ENCODE data around the gene API5. TPM values are rescaled to one million over a fixed set of nuclear protein-coding genes. Genes with fewer than 3 reads are reported as not detected.
"Not testable (repeated sequence)": the region's sequence is repeated elsewhere in the genome, so short reads cannot be mapped to it uniquely, and the experiment has no call there.

Gene API5
- total RNA-seq, 2 experiments from 2014 or later: 133 to 163 TPM

- Mint-ChIP-seq H3K36me3 (ENCODE audit: low read depth) (peaks cover 22% of the 10 kb centered on the region), H3K4me1 (peaks cover 42% of the 10 kb centered on the region), H3K27me3 (no peaks in the 10 kb centered on the region), H3K27ac (peak overlapping the region; percentile 44), H3K4me3 (no peak overlapping the region), H3K9me3 (ENCODE audit: low read depth) (no peaks in the 10 kb centered on the region)
- DNase-seq (no peak), ATAC-seq (no peak)
- intact Hi-C loops (cut with DNase I, micrococcal nuclease): loop anchor here in 1 of 2 experiments (2.0 kb wide), 1 partner anchor 103 kb away; no protein-coding TSS in a partner anchor
- ChIA-PET CTCF (no interaction called here), POLR2A (no interaction called here)
Observed at GRCh38 chr11:43315966-43316365, 4.2 kb downstream of the API5 start.

- ChIA-PET POLR2A (no interaction called here), CTCF (interaction anchor here (0.7 kb wide), 1 partner anchor 776 kb away, joined by 3 read pairs; no protein-coding TSS in a partner anchor)
- Mint-ChIP-seq H3K9me3 (ENCODE audit: low read depth) (no peaks in the 10 kb centered on the region), H3K27me3 (no peaks in the 10 kb centered on the region), H3K4me3 (no peak overlapping the region), H3K4me1 (peaks cover 41% of the 10 kb centered on the region), H3K27ac (no peak overlapping the region), H3K36me3 (ENCODE audit: low read depth) (peaks cover 23% of the 10 kb centered on the region)
- DNase-seq (peak; percentile 46), ATAC-seq (no peak)
- intact Hi-C loops (cut with DNase I, micrococcal nuclease): loop anchor here in 1 of 2 experiments (2.0 kb wide), 1 partner anchor 102 kb away; no protein-coding TSS in a partner anchor
Observed at GRCh38 chr11:43316451-43316850, 4.7 kb downstream of the API5 start.

- Mint-ChIP-seq H3K27me3 (no peaks in the 10 kb centered on the region), H3K36me3 (ENCODE audit: low read depth) (peaks cover 57% of the 10 kb centered on the region), H3K4me3 (no peak overlapping the region), H3K27ac (no peak overlapping the region), H3K9me3 (ENCODE audit: low read depth) (no peaks in the 10 kb centered on the region), H3K4me1 (no peaks in the 10 kb centered on the region)
- no peak for ATAC-seq
- intact Hi-C loops (cut with DNase I, micrococcal nuclease): no loop called here
- ChIA-PET POLR2A (no interaction called here), CTCF (interaction anchor here (1.5 kb wide), 1 partner anchor 16 kb away, joined by 8 read pairs; the partner anchor contains the start of gene API5)
- no peak for DNase-seq
Observed at GRCh38 chr11:43327987-43328386, 16.2 kb downstream of the API5 start.

- DNase-seq (no peak), ATAC-seq (no peak)
- H3K27ac Mint-ChIP-seq: no peak overlapping the region
- H3K9me3 Mint-ChIP-seq (ENCODE audit: low read depth): no peaks in the 10 kb centered on the region
- intact Hi-C loops (cut with DNase I, micrococcal nuclease): no loop called here
- H3K4me1 Mint-ChIP-seq: no peaks in the 10 kb centered on the region
- H3K4me3 Mint-ChIP-seq: no peak overlapping the region
- ChIA-PET CTCF (interaction anchor here (0.7 to 1.5 kb wide), 2 partner anchors 17 to 848 kb away, joined by 4 to 8 read pairs; partner anchors contain the start of gene API5), POLR2A (interaction anchor here (0.6 kb wide), 1 partner anchor 9 kb away, joined by 3 read pairs; no protein-coding TSS in a partner anchor)
- no peaks in the 10 kb centered on the region for H3K27me3 Mint-ChIP-seq
- H3K36me3 Mint-ChIP-seq (ENCODE audit: low read depth): peaks cover 53% of the 10 kb centered on the region
Observed at GRCh38 chr11:43328482-43328881, 16.7 kb downstream of the API5 start.

GRCh38 chr11:43341159-43341558 is 29.4 kb downstream of the API5 start:
- no peaks in the 10 kb centered on the region for H3K9me3 Mint-ChIP-seq (ENCODE audit: low read depth)
- intact Hi-C loops (cut with DNase I, micrococcal nuclease): no loop called here
- no peaks in the 10 kb centered on the region for H3K27me3 Mint-ChIP-seq
- DNase-seq: no peak
- ChIA-PET POLR2A (interaction anchor here (1.1 kb wide), 1 partner anchor 19 kb away, joined by 3 read pairs; no protein-coding TSS in a partner anchor), CTCF (no interaction called here)
- peaks cover 46% of the 10 kb centered on the region for H3K36me3 Mint-ChIP-seq (ENCODE audit: low read depth)
- H3K4me3 Mint-ChIP-seq: no peak overlapping the region
- no peaks in the 10 kb centered on the region for H3K4me1 Mint-ChIP-seq
- no peak overlapping the region for H3K27ac Mint-ChIP-seq
- no peak for ATAC-seq

GRCh38 chr11:43351426-43351825 is 39.6 kb downstream of the API5 start:
- H3K27ac Mint-ChIP-seq; H3K36me3 Mint-ChIP-seq (ENCODE audit: low read depth); intact Hi-C loops (cut with DNase I, micrococcal nuclease); ATAC-seq; H3K4me3 Mint-ChIP-seq; CTCF ChIA-PET; H3K4me1 Mint-ChIP-seq; POLR2A ChIA-PET; DNase-seq; H3K9me3 Mint-ChIP-seq (ENCODE audit: low read depth); H3K27me3 Mint-ChIP-seq: not testable (repeated sequence)

GRCh38 chr11:43354311-43354710 is 42.5 kb downstream of the API5 start:
- no peak overlapping the region for H3K4me3 Mint-ChIP-seq
- DNase-seq (no peak), ATAC-seq (no peak)
- ChIA-PET CTCF (no interaction called here), POLR2A (no interaction called here)
- peaks cover 10% of the 10 kb centered on the region for H3K36me3 Mint-ChIP-seq (ENCODE audit: low read depth)
- intact Hi-C loops (cut with DNase I, micrococcal nuclease): no loop called here
- H3K27ac Mint-ChIP-seq: no peak overlapping the region
- H3K27me3 Mint-ChIP-seq: no peaks in the 10 kb centered on the region
- H3K4me1 Mint-ChIP-seq: peaks cover 10% of the 10 kb centered on the region
- H3K9me3 Mint-ChIP-seq (ENCODE audit: low read depth): no peaks in the 10 kb centered on the region

GRCh38 chr11:43356336-43356735 is 44.5 kb downstream of the API5 start:
- no peak for ATAC-seq
- Mint-ChIP-seq H3K27ac (no peak overlapping the region), H3K27me3 (no peaks in the 10 kb centered on the region), H3K4me3 (no peak overlapping the region), H3K36me3 (ENCODE audit: low read depth) (peaks cover 9% of the 10 kb centered on the region), H3K9me3 (ENCODE audit: low read depth) (no peaks in the 10 kb centered on the region), H3K4me1 (peaks cover 25% of the 10 kb centered on the region)
- intact Hi-C loops (cut with DNase I, micrococcal nuclease): no loop called here
- ChIA-PET CTCF (interaction anchor here (0.9 to 1.4 kb wide), 5 partner anchors 22 to 45 kb away, joined by 3 to 6 read pairs (median 3); partner anchors contain the start of gene API5), POLR2A (interaction anchor here (1.7 kb wide), 1 partner anchor 44 kb away, joined by 5 read pairs; the partner anchor contains the start of gene API5)
- no peak for DNase-seq

GRCh38 chr11:43358279-43358800 is 46.5 kb downstream of the API5 start:
- ChIA-PET POLR2A (interaction anchor here (1.5 to 1.8 kb wide), 4 partner anchors 9 to 322 kb away, joined by 6 to 15 read pairs (median 8); partner anchors contain the start of genes API5 and HSD17B12), CTCF (interaction anchor here (0.7 to 2.5 kb wide), 7 partner anchors 17 to 61 kb away, joined by 3 to 20 read pairs (median 3); partner anchors contain the start of gene API5)
- peaks cover 40% of the 10 kb centered on the region for H3K4me1 Mint-ChIP-seq
- intact Hi-C loops (cut with DNase I, micrococcal nuclease): loop anchor here (1.0 to 2.0 kb wide), 4 partner anchors 19 to 708 kb away; partner anchors contain the start of genes HSD17B12 (in 2 of the 2) and ACCS (in 1 of the 2)
- DNase-seq (no peak), ATAC-seq (no peak)
- peak overlapping the region; percentile 98 for H3K4me3 Mint-ChIP-seq
- peak overlapping the region; percentile 99 for H3K27ac Mint-ChIP-seq
- H3K27me3 Mint-ChIP-seq: no peaks in the 10 kb centered on the region
- no peaks in the 10 kb centered on the region for H3K9me3 Mint-ChIP-seq (ENCODE audit: low read depth)
- H3K36me3 Mint-ChIP-seq (ENCODE audit: low read depth): peaks cover 11% of the 10 kb centered on the region

GRCh38 chr11:43358801-43359421 is 47.1 kb downstream of the API5 start, which contains the start of gene TTC17:
Gene TTC17, plus strand, starts transcription at chr11:43358920. Its CDS starts 35 bp downstream, at chr11:43358955.
- Mint-ChIP-seq H3K9me3 (ENCODE audit: low read depth) (no peaks in the 10 kb centered on the region), H3K4me1 (peaks cover 45% of the 10 kb centered on the region), H3K27me3 (no peaks in the 10 kb centered on the region), H3K27ac (peak within 1 kb of the TSS; percentile 99), H3K4me3 (peak within 1 kb of the TSS; percentile 98), H3K36me3 (ENCODE audit: low read depth) (peaks cover 15% of the 10 kb centered on the region)
- ChIA-PET POLR2A (interaction anchor here (1.5 to 1.8 kb wide), 4 partner anchors 9 to 321 kb away, joined by 6 to 15 read pairs (median 8); partner anchors contain the start of genes API5 and HSD17B12), CTCF (interaction anchor here (0.7 to 2.5 kb wide), 6 partner anchors 16 to 60 kb away, joined by 3 to 20 read pairs (median 3); partner anchors contain the start of gene API5)
- intact Hi-C loops (cut with DNase I, micrococcal nuclease): loop anchor here (1.0 to 2.0 kb wide), 4 partner anchors 20 to 708 kb away; partner anchors contain the start of genes HSD17B12 (in 2 of the 2) and ACCS (in 1 of the 2)
- ATAC-seq (peak; percentile 96), DNase-seq (peak; percentile 97)

- DNase-seq (peak; percentile 65), ATAC-seq (peak; percentile 34)
- ChIA-PET CTCF (interaction anchor here (1.4 to 2.5 kb wide), 4 partner anchors 21 to 60 kb away, joined by 3 to 20 read pairs (median 4); partner anchors contain the start of gene API5), POLR2A (interaction anchor here (1.1 to 1.8 kb wide), 5 partner anchors 8 to 321 kb away, joined by 3 to 15 read pairs (median 6); partner anchors contain the start of genes API5 and HSD17B12)
- Mint-ChIP-seq H3K36me3 (ENCODE audit: low read depth) (peaks cover 15% of the 10 kb centered on the region), H3K4me1 (peaks cover 45% of the 10 kb centered on the region), H3K27me3 (no peaks in the 10 kb centered on the region), H3K27ac (peak overlapping the region; percentile 93), H3K4me3 (peak overlapping the region; percentile 98), H3K9me3 (ENCODE audit: low read depth) (no peaks in the 10 kb centered on the region)
- intact Hi-C loops (cut with DNase I, micrococcal nuclease): loop anchor here in 1 of 2 experiments (2.0 kb wide), 1 partner anchor 707 kb away; the partner anchor contains the start of gene ACCS
Observed at GRCh38 chr11:43359422-43359818, 47.6 kb downstream of the API5 start.

Data from activated CD4-positive, alpha-beta T cell treated with anti-CD3 and anti-CD28 coated beads for 36 hours (primary cell).